Activated T-cell treated with anti-CD3 and anti-CD28 coated beads, Interleukin-2, amount 50 U/mL, for 48 hours (primary cell): ENCODE results near the gene NPPB.
A peak's percentile ranks its signal among the peaks of the same experiment; 100 is the strongest.

Experiments
- DNase-seq, 2 experiments: peaks; one replicate each; pipeline ENCODE4 v3.0.0-alpha.2; 2020

Gene NPPB

DNA sequence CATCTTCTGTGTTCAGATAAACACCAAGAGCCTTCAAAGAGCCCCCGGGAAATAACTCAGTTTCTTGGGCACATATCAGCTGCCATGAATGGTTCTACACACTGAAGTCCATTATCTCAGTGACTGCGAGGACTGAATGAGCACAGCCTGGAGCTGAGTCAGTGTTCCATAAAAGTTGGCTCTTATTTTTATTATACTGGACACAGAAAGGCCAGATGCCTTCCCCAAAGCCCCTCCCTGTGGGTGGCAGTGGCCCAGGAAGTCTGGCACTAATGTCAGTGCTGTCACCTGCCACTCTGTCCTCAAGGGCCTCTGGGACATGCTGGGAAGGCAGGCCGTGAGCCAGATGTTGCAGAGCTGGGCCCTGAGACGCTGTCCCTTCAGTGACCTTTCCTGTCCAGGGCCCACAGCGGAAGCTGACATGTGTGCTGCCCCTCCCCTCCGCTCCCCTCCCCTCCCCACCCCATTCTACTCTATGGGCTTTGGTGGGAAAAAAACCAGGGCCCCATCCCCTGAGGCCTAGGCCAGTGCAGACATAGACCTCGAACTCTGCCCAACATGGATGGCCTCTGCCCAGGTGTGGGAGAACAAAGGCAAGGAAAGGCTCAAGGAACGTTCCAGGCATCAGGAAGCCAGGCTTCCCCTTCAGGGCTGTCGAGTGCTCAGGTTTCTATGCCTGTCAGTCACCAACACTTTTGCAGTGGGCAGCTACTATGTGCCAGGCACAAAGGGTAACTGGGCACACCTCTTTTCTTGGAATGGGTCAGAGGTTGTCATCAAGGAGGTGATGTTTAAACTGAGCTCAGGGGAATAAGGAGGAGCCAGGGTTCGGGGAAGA is 22.4 kb upstream of the NPPB start:
- DNase-seq: no peak

DNA sequence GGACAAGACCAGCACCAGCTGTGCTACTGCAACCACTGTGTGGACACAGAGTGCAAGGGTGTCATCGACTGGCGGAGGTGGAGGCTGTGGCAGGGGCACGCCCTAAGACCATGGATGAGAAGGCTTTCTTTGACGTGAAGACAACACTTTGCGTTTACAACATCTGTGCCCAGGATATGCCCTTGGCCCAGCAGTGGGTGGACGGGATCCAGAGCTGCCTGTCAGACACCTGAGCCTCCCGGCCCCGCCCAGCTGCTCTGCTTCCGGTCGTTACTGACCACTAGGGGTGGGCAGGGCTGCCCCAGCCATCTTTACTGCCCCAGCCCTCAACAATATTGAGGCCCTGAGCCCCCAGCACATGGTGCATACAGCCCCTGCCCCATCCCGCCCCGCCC is 21.4 kb upstream of the NPPB start:
- no peak for DNase-seq

DNA sequence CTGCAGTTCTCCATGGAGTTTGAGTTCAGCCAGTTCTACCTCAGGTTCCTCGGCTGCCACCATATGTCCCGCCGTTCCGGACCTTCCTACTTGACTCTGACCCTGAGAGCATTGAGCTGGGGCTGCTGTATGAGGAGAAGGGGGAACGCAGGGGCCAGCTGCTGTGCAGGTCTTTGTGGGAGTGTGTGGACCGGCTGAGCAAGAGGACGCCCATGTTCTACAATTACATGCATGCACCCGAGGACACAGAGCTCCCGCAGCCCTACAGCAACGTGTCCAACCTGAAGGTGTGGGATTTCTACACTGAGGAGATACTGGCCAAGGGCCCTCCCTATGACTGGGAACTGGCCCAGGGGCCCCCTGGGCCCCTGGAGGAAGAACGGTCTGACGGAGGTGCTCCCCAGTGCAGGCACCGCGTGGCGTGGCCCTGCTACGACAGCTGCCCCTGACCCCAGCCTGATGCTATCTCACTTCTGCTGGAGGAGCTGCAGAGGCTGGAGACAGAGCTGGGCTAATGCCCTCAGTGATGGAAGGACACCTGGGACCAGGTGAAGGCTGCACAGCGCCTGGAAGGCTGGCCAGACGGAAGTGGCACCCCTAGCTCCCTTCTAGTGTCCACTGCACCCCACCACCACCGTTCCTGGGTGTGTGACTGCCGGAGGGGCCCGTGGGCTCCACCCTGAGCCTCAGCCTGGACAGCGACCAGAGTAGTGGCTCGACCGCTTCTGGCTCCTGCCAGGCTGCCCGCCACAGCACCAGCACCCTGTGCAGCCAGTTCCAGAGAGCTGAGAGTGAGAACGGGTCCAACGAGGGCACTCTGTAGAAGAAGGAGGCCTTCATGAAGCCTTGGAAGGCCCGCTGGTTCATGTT is 20.8 kb upstream of the NPPB start:
- DNase-seq: no peak

DNA sequence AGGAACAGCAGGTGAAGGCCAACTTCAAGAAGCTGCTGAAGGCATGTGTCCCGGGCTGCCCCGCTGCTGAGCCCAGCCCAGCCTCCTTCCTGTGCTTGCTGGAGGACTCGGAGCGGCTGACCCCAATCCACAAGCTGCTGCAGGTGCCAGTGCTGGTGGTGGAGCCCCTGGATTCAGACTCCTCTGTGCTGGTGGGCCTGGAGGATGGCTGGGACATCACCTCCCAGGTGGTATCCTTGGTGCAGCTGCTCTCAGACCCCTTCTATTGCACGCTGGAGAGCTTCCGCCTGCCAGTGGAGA is 20.1 kb upstream of the NPPB start:
- DNase-seq: no peak

DNA sequence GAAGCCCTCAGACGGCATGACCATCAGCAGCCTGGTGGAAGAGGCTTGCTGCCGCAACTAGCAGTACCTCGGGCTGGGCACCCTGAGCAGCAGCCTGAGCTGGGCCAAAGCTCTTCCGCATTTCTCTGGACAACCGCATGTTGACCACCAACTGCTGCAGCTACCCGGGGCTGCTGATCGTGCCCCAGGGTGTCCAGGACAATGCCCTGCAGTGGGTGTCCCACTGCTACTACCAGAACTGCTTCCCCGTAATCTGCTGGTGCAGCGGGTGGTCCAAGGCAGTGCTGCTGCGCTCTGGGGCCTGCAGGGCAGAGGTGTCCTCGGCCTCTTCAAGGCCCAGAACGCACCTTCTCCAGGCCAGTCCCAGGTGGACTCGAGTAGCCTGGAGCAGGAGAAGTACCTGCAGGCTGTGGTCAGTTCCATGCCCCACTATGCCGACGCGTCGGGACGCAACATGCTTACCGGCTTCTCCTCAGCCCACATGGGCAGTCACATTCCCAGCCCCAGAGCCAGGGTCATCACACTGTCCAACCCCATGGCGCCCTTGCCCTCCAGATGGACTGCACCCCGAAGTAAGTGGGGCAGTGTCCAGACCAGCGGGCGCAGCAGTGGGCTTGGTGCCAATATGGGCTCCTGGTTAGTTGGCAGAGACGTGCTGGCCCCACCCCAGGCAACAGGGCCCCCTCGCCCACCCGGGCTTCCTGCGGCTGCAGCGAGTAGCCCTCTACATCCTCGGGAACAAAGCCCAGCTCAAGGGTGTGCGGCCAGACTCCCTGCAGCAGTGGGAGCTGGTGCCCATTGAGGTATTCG is 19.5 kb upstream of the NPPB start:
- no peak for DNase-seq

DNA sequence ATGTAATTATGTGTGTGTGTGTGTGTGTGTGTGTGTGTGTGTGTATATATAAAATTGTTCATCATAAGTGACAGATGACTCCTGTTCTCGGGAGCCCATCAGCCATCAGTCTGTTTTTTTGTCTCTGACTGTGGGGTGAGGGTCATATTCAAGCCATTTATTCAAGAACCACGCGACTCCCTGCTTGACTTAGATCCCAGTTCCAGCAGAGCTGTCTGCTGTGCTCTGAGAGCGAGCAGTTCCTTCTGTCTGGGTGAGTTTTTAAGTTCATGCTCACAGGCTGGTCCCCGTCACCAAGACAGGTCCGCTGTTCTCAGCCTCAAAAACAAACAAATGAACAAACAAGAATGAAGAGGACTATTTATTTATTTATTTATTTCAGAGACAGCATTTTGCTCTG is 18.3 kb upstream of the NPPB start:
- no peak for DNase-seq

DNA sequence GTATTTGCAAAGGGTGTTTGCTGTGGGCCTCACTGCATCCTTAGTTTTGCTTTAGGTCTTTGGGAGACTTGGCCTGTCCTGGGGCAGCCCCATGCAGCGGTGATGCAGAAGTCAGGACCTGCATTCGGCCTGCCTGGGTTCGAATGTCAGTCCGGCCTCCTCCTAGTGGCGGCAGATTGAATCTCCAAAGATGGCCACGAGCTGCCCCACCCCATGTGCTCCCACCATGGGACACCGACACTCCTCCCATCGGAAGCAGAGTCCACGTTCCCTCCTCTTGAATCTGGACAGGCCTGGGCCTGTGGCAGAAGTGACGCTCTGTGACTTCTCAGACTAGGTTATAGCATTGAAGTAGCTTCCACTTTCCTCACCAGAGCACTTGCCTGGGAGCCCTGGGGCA is 16.3 kb upstream of the NPPB start:
- DNase-seq: no peak

DNA sequence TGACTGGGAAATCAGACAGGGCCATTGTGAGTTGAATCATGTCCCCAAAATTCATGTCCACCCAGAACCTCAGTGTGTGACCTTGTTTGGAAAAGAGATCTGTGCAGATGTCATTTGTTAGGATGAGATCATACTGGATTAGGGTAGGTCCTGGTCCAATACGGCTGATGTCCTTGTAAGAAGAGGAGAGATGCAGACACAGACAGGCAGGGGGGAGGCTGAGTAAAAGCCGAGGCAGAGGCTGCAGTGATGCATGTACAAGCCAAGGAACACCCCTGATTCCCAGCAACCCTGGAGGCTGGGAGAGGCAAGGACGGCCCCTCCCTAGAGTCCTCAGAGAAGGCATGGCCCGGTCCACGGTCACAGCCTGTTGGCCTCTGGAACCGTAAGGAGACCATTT is 15.9 kb upstream of the NPPB start:
- DNase-seq: no peak

DNA sequence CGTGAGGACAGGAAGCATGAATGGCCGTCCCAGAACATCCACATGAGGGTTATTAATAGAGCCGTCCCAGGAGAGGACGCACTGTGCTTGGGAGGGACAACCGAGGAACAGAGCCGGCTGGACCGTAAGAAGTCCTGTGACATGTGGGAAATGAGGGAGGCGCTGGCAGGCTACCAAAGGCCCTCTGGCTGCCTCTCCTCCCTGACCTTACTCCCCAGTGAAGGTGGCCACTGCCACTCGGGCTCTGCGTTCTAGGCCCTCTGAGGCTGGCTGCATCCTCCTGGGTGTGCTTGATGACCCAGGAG is 15.5 kb upstream of the NPPB start:
- no peak for DNase-seq

DNA sequence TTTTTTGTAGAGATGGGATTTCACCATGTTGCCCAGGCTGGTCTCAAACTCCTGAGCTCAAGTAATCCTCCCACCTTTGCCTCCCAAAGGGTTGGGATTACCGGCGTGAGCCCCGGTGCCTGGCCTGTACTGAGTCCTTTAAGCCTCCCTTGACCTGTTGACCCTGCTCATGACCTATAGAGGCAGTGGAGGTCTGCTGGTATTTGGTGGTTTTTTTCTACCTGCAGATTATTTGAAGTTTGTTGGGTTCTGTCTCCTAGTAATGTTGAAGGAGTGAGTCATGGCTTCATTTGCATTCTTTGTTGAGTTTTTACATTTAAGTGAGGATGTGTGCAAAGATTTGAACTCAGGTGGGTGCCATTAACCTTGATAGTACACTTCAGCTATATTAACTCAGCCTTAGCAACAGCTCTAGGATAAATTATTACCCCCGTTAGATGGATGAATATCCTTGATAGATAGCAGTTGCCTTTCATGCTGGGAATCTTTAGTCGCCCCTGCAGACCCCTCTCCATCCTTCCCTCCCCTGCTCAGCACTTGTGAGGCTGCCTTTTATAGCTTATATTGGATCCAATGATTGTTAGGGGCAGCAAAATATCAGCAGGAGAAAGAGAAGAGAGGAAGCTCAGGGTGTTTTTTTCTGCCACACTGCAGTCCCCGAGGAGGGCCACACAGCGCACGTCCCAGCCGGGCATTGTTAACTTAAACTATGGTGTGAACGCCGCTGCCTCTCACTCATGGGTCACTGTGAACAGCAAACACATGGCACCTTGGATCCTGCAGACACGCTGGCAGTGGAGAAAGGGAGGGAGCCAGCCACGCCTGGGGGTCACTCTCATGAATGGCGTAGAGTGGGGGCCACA is 14.9 kb upstream of the NPPB start:
- no peak for DNase-seq

DNA sequence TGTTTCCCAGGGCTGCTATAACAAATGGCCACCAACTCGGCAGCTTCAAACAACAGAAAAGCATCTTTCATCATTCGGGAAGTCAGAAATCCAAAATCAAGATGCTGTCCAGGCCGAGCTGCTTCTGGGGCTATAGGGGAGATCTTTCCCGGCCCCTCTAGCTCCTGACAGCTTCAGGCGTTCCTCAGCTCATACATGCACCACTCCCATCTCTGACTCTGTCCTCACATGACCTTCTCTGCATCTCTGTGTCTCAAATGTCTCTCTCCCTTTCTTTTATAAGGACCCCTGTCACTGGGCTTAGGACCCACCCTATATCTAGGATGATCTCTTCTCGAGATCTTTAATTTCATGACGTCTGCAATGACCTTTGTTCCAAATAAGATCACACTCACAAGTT is 13.8 kb upstream of the NPPB start:
- no peak for DNase-seq

DNA sequence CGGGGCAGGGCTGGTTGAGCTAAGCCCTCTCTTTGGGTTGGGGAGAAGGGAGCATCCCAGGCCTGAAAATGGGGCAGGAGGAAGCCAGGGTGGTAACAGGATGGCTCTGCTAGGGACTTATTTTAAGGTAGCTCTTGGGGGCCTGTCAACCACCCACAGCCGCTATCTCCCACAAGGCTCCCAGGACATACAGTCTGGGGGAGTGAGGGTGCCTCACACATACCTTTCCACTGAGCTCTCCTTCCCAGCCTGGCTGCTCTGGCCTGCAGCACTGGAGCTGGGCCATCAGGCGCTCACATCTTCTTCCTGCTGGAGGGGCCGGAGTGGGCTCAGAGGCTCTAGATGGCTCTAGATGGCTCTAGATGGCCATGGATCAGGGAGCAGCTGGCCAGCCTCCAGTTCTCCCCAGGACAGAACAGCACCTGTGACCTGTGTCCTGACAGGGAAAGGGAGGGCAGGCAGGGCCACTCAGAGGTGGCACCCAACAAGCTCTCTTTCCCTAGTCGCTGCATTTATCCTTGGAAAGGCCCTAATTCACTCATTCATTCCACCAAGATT is 11.0 kb upstream of the NPPB start:
- no peak for DNase-seq

DNA sequence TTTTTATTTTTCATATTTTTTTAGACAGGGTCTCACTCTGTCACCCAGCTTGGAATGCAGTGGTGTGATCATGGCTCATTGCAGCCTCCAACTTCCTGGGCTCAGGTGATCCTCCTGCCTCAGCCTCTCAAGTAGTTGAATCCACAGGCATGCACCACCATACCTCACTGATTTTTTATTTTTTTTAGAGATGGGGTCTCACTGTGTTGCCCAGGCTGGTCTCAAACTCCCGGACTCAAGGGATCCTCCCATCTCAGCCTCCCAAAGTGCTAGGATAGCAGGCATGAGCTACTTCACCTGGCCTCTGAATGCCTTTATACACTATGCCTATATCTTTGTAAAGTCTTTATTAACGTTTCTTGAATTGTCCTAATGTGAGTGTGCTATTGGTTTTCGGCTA is 10.4 kb upstream of the NPPB start:
- no peak for DNase-seq

DNA sequence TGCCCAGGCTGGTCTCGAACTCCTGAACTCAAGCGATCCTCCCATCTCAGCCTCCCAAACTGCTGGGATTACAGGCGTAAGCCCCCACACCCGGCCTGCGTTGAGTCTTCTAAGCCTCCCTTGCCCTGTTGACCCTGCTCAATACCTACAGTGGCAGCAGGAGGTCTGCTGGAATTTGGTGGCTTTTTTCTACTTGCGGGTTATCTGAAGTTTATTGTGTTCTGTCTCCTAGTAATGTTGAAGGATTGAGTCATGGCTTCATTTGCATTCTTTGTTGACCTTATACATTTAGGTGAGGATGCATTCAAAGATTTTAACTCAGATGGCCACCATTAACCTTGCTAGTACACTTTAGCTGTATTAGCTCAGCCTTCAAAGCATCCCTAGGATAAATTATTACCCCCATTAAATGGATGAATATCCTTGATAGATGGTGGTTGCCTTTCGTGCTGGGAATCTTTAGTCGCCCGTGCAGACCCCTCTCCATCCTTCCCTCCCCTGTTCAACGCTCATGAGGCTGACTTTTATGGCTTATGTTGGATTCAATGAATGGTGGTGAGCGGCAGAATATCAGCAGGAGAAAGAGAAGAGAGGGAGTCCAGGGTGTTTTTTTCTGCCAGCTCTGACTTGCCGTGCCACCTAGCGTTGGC is 9.7 kb upstream of the NPPB start:
- no peak for DNase-seq

DNA sequence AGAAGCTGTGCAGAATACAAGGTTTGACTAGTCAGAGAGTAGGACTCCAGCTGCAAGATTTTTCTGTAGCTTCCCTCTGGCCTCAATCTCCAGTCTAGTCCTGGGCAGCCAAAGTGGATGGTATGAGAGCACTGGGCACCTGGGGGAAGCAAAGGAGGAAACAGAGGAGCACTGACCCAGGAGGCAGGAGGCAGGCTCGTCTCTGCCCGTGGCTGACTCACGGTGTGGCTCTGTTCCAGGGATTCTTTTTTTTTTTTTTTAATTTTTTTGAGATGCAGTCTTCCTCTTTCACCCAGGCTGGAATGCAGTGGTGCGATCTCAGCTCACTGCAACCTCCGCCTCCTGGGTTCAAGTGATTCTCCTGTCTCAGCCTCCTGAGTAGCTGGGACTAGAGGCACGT is 4.1 kb upstream of the NPPB start:
- DNase-seq: no peak

DNA sequence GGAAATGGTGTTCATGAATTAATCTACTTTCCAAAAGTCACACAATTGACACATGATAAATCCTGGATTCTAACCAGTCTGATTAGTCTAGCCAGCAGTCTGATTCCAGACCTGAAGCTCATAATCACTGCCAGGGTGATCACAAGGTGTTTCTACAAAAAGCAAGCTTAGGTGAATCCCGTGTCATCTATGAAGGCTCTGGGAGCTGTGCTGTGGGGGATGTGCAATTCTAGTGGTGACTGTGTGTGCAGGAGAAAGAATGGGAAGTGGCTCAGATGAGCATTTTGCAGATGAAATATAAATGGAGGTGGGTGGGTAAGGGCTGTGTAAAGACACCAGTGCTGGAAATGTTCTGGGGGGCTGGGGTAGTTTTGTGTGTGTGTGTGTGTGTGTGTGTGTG is 1.8 kb upstream of the NPPB start:
- no peak for DNase-seq

DNA sequence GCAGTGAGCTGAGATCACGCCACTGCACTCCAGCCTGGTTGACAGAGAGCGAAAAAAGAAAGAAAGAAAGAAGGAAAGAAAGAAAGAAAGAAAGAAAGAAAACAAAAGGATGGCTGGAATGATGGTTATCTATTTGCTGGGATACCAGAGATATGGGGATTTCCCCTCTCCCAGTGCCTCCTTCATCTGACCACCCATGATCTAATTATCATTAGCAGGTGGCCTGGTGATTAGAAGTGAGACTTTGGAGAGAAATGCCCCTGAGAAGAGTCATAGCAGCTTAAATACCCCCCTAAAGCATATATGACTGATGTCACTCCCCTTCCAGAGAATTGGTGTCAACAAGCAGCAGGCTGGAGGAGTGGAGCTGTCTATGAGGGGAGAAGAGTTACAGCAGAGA is 1.3 kb upstream of the NPPB start:
- no peak for DNase-seq

DNA sequence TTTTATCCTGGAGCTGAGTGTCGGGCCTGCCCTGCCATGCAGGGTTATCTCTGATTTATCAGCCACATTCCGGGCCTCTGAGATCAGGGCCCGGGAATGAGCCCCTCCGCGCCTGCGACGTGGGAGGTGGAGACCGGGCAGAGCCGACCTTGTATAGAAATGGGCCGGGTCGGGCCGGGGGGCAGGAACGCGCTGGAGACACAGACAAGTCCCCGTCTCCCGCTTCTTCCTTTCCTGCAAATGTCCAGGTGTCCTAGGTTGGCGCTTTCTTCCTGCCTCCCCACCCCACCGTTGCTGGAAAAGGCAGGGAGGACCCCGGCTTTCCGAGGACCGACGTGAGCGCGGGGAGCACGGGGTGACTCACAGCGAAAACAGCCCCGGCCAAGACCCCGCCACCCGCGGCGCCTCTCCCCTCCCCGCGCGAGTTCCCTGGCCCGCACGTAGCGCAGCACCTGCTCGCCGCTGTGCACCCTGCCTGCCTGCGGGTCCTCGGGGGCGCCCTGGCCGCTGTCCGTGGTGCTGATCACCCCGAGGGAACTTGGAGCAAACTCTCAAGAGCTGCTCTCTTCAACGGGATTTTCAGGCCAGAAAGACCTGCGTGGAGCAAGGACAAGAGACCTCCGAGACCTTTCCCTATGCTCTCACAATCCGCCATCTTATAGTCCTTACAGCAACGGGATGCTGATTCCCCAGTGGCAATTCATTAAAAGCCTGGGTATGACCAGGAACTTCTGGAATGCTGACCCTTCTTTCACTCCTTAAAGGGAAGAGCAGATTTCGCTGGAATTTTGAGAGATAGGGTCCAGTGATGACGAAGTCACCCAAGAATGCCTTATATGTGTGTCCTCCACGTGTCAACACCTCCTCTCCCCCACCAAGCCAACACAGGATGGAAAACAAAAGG is 475 bp upstream of the NPPB start:
- DNase-seq: peak; percentile 72 to 78

DNA sequence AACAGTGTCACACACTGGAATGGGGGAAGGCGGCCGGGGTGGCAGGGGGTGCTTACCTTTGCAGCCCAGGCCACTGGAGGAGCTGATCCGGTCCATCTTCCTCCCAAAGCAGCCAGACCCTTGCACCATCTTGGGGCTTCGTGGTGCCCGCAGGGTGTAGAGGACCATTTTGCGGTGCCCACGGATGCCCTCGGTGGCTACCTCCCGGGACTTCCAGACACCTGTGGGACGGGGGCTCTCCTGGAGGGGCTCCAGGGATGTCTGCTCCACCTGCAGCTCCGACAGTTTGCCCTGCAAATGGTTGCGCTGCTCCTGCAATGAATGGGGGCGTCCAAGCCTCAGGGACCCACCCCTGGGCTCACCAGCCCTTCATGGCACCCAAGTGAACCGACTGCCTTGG is 587 bp downstream of the NPPB start:
- no peak for DNase-seq

DNA sequence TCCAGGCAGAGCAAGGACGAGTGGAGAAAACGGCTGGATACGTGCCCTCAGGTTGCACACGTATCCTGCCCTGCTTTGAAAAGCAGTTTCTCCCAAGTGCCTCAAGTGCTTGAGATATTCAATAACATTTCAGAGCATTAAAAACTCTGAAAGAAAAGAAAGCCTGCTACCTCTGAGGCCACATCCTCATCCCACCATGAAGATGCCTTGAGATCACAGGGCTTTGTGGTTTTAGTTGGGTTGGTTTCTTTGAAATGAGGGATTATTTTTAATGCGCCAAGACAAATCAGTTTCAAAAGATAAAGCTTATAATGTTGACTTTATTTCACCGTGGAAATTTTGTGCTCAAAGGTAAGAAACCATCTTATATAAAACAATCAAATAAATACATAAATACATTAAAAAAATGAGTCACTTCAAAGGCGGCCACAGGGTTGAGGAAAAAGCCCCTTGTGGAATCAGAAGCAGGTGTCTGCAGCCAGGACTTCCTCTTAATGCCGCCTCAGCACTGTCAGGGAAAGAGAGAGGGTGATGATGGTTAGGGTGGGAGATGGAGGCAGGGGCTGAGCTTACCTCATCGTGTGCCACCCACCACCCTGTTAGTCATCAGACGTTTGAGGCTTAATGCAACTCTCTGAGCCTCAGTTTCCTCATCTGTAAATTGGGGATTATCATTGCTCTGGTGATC is 1.4 kb downstream of the NPPB start:
- no peak for DNase-seq
